ENCODE results near the gene RBM26.

DNA sequence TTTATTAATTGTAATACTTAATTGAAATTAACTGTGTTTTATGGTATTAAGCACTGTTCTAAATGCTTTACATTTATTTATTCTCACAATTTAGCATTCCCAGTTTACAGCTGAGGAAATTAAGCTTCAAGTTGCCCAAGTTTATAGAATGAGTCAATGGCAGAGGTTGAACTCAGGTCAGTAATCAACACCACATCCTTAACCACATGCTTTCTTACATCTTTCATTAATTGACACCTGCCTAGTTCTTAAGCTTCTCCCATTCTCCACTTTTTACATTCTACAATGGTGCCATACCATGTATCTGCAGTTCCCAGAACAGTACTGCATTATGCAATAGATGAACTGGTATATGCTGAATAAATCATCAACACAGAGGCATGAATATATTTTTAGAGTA is 11.7 kb upstream of the RBM26 start:
- TF ChIP-seq, protein P1, sequence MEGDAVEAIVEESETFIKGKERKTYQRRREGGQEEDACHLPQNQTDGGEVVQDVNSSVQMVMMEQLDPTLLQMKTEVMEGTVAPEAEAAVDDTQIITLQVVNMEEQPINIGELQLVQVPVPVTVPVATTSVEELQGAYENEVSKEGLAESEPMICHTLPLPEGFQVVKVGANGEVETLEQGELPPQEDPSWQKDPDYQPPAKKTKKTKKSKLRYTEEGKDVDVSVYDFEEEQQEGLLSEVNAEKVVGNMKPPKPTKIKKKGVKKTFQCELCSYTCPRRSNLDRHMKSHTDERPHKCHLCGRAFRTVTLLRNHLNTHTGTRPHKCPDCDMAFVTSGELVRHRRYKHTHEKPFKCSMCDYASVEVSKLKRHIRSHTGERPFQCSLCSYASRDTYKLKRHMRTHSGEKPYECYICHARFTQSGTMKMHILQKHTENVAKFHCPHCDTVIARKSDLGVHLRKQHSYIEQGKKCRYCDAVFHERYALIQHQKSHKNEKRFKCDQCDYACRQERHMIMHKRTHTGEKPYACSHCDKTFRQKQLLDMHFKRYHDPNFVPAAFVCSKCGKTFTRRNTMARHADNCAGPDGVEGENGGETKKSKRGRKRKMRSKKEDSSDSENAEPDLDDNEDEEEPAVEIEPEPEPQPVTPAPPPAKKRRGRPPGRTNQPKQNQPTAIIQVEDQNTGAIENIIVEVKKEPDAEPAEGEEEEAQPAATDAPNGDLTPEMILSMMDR (IDR thresholded peaks at IDR 0.05; ENCODE audit: low read length): no peak
- no peak for TF ChIP-seq EZH2 (optimal IDR thresholded peaks at IDR 0.05; ENCODE audit: low read depth, low read length)
- TF ChIP-seq EZH2phosphoT487 (IDR thresholded peaks at IDR 0.05; ENCODE audit: low read length): no peak
